Measurements from ENCODE around the gene DCPS.

Gene DCPS

DNA sequence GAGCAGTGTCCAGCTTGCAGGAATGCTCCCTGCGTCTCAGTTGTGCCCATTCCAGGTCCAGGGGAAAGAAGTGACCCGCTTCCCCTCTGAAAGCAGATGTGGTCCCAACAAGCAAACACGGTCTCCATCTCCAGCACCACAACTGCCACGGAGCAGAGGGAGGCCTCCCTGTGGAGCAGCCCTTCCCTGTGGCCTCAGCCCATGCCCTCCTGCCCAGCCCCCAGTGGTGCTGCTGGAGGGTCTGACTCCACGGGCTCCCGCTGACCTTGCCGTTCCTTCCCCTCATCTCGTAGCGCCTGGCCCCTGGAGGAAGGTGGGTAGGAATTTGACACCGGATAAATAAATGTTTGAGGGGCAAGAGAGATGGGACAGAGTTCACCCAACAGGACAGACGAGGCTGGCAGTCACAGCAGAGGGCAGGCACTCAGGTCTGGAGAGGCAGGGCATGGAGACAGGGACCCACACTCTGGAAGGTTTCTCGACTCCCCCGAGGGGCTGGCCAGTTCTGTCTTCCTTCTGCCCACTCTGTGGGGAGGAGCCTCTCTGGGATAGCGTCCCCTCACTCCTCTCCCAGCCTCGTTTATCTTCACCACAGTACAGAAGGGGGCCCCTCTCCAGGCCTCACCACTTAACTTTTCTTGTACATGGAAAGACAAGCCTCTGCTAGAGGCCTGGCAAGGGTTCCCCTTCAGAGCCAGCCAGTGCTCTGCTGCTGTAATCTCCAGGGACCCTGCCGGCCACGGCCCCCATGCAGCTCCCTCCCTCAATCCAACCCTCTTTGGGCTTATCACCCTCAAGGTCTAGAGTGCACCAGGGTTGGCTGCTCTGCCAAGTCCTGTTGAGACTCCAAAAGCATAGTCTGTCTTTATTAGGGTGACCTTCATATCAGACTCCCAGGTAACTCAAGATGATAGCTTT is 44.1 kb downstream of the DCPS start:
- Histone ChIP-seq H3K9ac (ENCODE audit: low read length) (no peak overlapping the region), H3K4me3 (ENCODE audit: low read depth in 1 of 2, low read length in 2 of 2) (no peak overlapping the region), H3K4me1 (ENCODE audit: insufficient read depth, low read length) (peaks cover 44% of the 10 kb centered on the region), H3K27me3 (ENCODE audit: control insufficient read depth in 1 of 2, insufficient read depth in 2 of 2, low read length in 2 of 2) (no peaks in the 10 kb centered on the region), H3K9me3 (ENCODE audit: low read length) (no peaks in the 10 kb centered on the region), H3K36me3 (ENCODE audit: insufficient read depth, low read length) (peaks cover 14% of the 10 kb centered on the region), H3K27ac (ENCODE audit: low read depth, low read length) (peak overlapping the region; percentile 43)

DNA sequence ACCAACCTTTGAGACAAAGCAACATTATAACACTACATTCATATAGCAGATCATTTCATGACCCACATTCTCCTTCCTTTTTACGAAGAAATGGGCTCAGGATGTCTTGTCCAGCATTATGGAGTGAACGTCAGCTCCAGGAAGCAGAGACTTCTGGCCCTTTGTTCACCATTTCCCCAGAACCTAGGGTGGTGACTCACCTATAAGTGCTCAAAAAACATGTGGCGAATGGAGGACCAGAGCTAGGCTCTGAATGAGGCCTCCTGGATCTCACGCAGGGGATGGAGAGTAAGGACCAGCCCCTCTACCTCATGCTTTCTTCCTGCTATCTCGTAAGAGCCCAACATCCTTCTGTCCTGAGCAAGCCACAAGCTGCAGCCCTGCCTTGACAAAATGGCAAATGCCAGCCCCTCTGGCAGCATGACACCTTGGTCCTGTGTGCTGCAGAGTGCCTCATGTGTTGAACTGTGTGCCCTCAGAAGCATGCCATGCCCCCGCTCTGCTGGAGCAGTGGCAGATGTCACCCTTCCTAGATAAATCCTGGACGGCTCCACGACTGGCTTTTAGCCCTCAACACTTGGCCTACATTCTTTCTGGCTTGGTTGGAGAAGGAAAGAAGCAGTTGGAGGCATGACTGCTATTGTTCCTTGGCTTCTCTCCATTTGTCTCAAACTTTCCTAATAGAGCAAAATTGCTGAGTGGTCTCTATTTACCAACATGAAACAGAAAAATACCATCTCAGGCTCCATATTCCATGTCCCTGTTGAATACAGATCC is 45.1 kb downstream of the DCPS start:
- peak overlapping the region; percentile 49 for H3K27ac ChIP-seq (ENCODE audit: low read depth, low read length)
- H3K27me3 ChIP-seq (ENCODE audit: control insufficient read depth in 1 of 2, insufficient read depth in 2 of 2, low read length in 2 of 2) = no peaks in the 10 kb centered on the region
- H3K4me3 ChIP-seq (ENCODE audit: low read depth in 1 of 2, low read length in 2 of 2) = no peak overlapping the region
- H3K9me3 ChIP-seq (ENCODE audit: low read length) = no peaks in the 10 kb centered on the region
- H3K36me3 ChIP-seq (ENCODE audit: insufficient read depth, low read length) = peaks cover 5% of the 10 kb centered on the region
- H3K4me1 ChIP-seq (ENCODE audit: insufficient read depth, low read length) = peaks cover 54% of the 10 kb centered on the region
- H3K9ac ChIP-seq (ENCODE audit: low read length) = no peak overlapping the region

DNA sequence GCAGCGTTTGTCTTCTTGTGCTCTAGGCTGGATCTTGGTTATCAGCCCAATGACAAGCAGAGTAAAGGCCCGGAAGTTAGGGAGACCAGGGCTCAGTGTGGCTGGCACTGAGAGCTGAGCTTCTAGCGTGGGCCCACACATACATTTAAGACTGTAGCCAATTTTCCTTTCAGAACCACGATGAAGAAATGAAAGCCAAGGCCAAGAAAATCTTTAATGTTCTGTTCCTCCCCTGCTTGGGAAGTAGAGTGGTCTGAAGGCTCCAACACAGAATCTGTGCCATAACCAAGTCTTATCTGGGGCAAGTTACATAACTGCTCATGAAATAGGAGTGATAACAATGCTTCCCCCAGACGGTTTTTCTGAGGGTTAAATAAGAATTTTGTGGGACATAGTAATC is 47.0 kb downstream of the DCPS start:
- no peak overlapping the region for H3K27ac ChIP-seq (ENCODE audit: low read depth, low read length)
- no peak overlapping the region for H3K4me3 ChIP-seq (ENCODE audit: low read depth in 1 of 2, low read length in 2 of 2)
- no peak overlapping the region for H3K9ac ChIP-seq (ENCODE audit: low read length)
- no peaks in the 10 kb centered on the region for H3K9me3 ChIP-seq (ENCODE audit: low read length)
- H3K4me1 ChIP-seq (ENCODE audit: insufficient read depth, low read length) = peaks cover 62% of the 10 kb centered on the region
- H3K36me3 ChIP-seq (ENCODE audit: insufficient read depth, low read length) = no peaks in the 10 kb centered on the region
- H3K27me3 ChIP-seq (ENCODE audit: control insufficient read depth in 1 of 2, insufficient read depth in 2 of 2, low read length in 2 of 2) = no peaks in the 10 kb centered on the region

DNA sequence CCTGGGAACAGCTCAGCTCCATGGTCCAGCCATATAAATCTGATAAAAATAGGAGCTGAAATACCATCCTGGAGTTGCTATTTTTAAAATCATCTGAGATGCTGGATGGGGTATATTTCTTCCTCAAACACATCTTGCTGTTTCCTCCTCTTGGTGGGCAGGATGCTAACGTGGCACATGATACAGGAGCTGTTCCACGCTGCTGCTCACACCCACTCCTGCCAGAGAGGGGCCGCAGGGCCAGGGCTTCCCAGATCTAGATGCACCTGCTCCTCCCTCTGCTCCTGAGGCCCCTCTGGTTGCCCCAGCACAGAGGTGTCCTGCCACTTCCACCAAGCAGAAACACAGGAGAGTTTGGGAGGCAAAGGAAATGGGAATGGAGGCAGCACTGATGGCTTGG is 48.3 kb downstream of the DCPS start:
- no peak overlapping the region for H3K27ac ChIP-seq (ENCODE audit: low read depth, low read length)
- no peaks in the 10 kb centered on the region for H3K9me3 ChIP-seq (ENCODE audit: low read length)
- no peaks in the 10 kb centered on the region for H3K27me3 ChIP-seq (ENCODE audit: control insufficient read depth in 1 of 2, insufficient read depth in 2 of 2, low read length in 2 of 2)
- H3K36me3 ChIP-seq (ENCODE audit: insufficient read depth, low read length) = no peaks in the 10 kb centered on the region
- peaks cover 70% of the 10 kb centered on the region for H3K4me1 ChIP-seq (ENCODE audit: insufficient read depth, low read length)
- H3K4me3 ChIP-seq (ENCODE audit: low read depth in 1 of 2, low read length in 2 of 2) = no peak overlapping the region
- no peak overlapping the region for H3K9ac ChIP-seq (ENCODE audit: low read length)

DNA sequence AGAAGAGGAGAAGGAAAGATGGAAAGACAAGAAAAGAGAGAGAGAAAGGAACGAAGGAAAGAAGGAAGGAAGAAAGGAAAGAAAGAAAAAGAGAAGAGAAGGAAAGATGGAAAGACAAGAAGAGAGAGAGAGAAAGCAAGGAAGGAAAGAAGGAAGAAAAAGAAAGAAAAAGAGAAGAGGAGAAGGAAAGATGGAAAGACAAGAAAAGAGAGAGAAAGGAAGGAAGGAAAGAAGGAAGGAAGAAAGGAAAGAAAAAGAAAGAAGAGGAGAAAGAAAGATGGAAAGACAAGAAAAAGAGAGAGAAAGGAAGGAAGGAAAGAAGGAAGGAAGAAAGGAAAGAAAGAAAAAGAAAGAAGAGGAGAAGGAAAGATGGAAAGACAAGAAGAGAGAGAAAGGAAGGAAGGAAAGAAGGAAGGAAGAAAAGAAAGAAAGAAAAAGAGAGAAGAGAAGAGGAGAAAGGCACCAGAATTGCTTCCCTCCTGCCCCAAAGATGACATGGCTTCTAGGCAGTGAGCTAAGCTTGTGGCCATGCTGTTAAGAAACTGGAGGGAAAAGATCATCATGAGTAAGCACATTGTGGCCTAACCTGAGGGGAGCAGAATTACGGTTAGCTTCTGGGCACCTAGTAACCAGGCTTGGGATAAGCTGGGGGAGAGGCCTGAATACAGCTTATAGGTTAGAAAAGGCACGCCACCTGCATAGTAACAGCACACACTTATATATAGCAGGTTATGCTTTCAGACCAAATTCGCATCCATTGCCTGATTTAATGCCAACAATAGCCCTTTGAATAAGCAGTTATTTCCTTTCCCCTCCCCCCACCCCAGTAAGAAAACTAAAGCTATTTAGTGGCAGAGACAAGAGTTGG is 49.3 kb downstream of the DCPS start:
- Histone ChIP-seq H3K9me3 (ENCODE audit: low read length) (no peaks in the 10 kb centered on the region), H3K27ac (ENCODE audit: low read depth, low read length) (no peak overlapping the region), H3K4me1 (ENCODE audit: insufficient read depth, low read length) (peaks cover 78% of the 10 kb centered on the region), H3K36me3 (ENCODE audit: insufficient read depth, low read length) (no peaks in the 10 kb centered on the region), H3K4me3 (ENCODE audit: low read depth in 1 of 2, low read length in 2 of 2) (no peak overlapping the region), H3K9ac (ENCODE audit: low read length) (no peak overlapping the region), H3K27me3 (ENCODE audit: control insufficient read depth in 1 of 2, insufficient read depth in 2 of 2, low read length in 2 of 2) (no peaks in the 10 kb centered on the region)

DNA sequence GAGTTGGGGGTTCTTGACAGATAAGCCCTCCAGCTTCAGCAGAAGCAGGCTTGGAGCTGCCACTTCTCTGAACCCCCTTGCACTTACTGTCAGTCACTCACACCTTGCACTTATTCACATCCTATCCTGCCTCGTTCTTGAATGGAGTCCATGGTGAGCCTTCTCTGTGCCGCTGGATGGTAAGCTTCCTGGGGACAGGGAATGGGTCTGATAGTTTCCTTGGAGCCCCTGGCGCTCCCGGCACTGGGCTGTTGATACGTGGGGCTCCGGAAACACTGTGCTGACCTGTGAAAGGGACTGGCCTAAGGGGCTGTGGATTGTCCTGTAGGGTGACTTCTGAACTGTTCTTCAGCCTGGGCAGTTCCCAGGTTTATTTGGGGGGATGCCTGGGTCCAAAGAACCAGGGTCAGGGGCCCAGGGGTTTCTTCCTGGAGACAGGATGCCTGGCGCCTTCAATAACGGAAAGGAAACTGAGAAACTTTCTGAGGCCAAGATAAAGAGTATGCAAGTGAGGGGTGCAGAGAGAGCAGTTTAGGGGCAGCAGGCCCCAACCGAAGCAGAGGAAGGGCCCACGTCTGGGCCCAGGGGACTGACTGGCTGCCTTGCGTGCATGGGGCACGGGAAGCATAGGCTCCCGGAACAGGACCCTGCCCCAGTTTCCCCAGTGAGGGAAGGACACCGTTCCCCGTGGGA is 50.9 kb downstream of the DCPS start:
- Histone ChIP-seq H3K9me3 (ENCODE audit: low read length) (no peaks in the 10 kb centered on the region), H3K27ac (ENCODE audit: low read depth, low read length) (peak overlapping the region; percentile 71), H3K36me3 (ENCODE audit: insufficient read depth, low read length) (no peaks in the 10 kb centered on the region), H3K4me1 (ENCODE audit: insufficient read depth, low read length) (peaks cover 80% of the 10 kb centered on the region), H3K9ac (ENCODE audit: low read length) (peak overlapping the region; percentile 74), H3K4me3 (ENCODE audit: low read depth in 1 of 2, low read length in 2 of 2) (peak overlapping the region; percentile 84 to 93), H3K27me3 (ENCODE audit: control insufficient read depth in 1 of 2, insufficient read depth in 2 of 2, low read length in 2 of 2) (no peaks in the 10 kb centered on the region)

DNA sequence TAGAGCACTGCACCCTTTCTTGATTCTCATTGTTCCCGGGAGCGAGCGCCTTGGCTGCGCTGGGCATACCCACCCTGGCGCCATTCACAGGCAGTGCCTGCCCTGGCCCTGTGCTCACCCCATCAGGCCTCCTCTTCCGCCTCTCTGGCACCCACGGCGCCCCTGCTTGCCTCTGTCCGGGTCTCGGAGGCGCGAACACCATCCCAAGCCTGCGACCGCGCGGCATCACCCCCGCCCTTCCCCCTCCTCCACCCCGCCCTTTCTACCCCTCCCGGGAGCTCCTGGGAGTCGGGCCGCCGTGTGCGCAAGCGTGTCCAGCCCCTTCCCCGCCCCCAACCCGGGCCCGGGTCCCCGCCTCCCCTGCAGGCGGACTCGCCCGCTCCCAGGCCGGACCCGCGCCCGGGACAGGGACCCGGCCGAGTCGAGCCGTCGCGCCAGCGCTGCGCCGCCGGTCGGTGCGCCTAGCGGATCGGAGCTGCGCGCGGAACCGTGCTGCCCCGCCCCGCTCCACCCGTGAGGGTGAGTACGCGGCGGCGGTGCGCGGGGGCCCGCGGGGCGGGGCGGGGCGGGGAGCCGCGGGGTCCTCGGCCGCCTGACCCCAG is 51.6 kb downstream of the DCPS start, which contains the start of gene ST3GAL4:
ST3GAL4 (plus strand) TSS at position 363 of the 602 bp plus-strand sequence. CDS start 50,470 bp downstream, outside the sequence.
- no peaks in the 10 kb centered on the region for H3K36me3 ChIP-seq (ENCODE audit: insufficient read depth, low read length)
- no peaks in the 10 kb centered on the region for H3K27me3 ChIP-seq (ENCODE audit: control insufficient read depth in 1 of 2, insufficient read depth in 2 of 2, low read length in 2 of 2)
- H3K9me3 ChIP-seq (ENCODE audit: low read length) = no peaks in the 10 kb centered on the region
- peak within 1 kb of the TSS; percentile 74 for H3K9ac ChIP-seq (ENCODE audit: low read length)
- H3K27ac ChIP-seq (ENCODE audit: low read depth, low read length) = peak within 1 kb of the TSS; percentile 71
- peak within 1 kb of the TSS; percentile 84 to 93 for H3K4me3 ChIP-seq (ENCODE audit: low read depth in 1 of 2, low read length in 2 of 2)
- peaks cover 78% of the 10 kb centered on the region for H3K4me1 ChIP-seq (ENCODE audit: insufficient read depth, low read length)

DNA sequence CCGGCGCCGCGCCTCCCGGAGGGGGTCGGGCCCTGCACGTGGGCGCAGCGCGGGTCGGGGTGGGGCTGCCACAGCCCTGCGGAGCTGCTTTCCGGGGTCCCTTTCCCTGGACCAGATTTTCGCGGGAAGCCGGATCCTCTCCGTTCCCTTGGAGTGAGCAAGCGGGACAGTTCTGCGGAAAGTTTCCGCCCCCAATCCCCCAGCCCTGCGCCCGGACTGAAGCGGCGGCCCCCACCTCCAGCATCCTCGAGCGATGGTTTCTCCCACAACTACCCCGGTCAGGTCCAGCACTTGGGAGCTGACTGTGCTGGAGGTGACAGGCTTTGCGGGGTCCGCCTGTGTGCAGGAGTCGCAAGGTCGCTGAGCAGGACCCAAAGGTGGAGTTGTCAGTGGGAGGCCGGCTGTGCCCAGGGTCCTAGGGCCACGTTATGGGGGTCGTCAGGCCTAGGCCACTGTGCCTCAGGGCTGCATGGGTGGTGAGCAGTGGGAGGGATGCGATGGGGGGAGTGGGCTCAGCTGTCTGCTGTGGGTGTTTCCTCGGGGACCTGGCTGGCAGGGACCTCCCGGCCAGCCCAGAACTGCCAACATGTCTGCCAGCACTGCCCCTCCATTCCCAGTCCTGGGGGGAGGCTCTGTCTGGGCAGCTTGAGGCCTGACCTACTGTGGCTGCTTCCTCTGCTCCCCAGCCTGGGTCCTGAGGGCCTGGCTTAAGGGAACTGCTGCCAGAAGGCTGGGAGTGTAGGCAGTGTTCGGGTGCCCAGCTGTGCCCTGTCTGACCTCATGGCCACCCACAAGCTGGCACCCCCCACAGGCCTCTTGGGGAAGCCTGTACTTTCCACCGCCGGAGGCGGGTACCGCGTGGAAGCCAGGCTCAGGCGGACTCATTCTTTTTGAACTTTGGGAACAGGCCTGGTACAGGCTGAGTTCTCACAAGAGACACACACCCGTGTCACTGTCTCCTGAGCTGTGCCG is 52.4 kb downstream of the DCPS start:
- H3K27me3 ChIP-seq (ENCODE audit: control insufficient read depth in 1 of 2, insufficient read depth in 2 of 2, low read length in 2 of 2) = no peaks in the 10 kb centered on the region
- no peaks in the 10 kb centered on the region for H3K9me3 ChIP-seq (ENCODE audit: low read length)
- H3K27ac ChIP-seq (ENCODE audit: low read depth, low read length) = peak overlapping the region; percentile 61
- peak overlapping the region; percentile 54 for H3K9ac ChIP-seq (ENCODE audit: low read length)
- peak overlapping the region; percentile 60 to 71 for H3K4me3 ChIP-seq (ENCODE audit: low read depth in 1 of 2, low read length in 2 of 2)
- H3K36me3 ChIP-seq (ENCODE audit: insufficient read depth, low read length) = no peaks in the 10 kb centered on the region
- H3K4me1 ChIP-seq (ENCODE audit: insufficient read depth, low read length) = peaks cover 71% of the 10 kb centered on the region

DNA sequence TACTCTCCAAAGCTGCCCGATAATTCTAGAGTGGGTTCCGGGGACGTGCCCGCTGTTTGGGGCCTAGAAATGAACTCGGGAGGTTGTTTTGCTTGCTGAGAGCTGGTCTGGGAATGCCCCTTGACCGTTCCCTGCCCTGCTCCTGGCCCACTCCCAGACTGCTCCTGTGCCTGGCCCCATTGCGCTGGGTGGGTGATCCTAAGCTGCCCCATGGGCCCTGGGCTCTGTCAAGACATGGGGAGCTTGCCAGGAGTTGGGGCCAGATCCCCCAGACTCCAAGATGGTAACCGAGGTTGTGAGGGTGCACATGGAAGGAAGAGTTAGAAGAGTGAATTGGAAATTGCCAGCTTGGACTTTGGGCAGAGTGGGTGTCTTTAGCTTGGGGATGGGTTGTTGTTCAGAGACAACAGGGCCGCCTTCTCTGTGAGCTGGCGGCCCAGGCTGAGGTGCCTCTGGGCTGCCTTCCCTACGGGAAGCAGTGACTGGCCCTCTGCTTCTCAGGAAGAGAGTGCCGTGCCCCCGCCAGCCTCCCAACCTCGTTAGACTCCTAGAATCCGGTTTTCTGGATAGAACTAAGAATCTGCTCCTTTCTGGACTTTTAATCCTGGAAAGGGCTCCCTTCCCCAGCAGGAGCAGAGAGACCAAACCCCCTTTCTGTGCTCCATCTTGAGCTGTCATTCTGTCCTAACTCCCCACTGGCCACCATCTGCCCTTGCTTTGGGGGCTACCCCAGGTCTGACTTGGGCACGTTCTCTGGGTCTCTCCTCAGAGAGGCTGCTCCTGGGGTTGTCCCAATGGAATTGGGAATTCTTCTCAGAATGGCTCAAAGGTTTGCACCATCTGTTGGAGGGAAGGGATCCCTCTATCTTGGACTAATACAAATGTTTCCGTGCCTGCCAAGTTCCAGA is 53.4 kb downstream of the DCPS start:
- H3K9ac ChIP-seq (ENCODE audit: low read length) = peak overlapping the region; percentile 54
- peaks cover 60% of the 10 kb centered on the region for H3K4me1 ChIP-seq (ENCODE audit: insufficient read depth, low read length)
- peak overlapping the region; percentile 38 to 71 for H3K4me3 ChIP-seq (ENCODE audit: low read depth in 1 of 2, low read length in 2 of 2)
- no peaks in the 10 kb centered on the region for H3K36me3 ChIP-seq (ENCODE audit: insufficient read depth, low read length)
- no peaks in the 10 kb centered on the region for H3K27me3 ChIP-seq (ENCODE audit: control insufficient read depth in 1 of 2, insufficient read depth in 2 of 2, low read length in 2 of 2)
- H3K9me3 ChIP-seq (ENCODE audit: low read length) = no peaks in the 10 kb centered on the region
- H3K27ac ChIP-seq (ENCODE audit: low read depth, low read length) = peak overlapping the region; percentile 61
